Activated CD4-positive, alpha-beta T cell treated with anti-CD3 and anti-CD28 coated beads, Interleukin-2, Interleukin-4, amounts not matched to agents 100 ng/mL and 50 ng/mL, durations not matched to agents 16 hours and 8 hours (primary cell): ENCODE measurements around the gene FAM25C.
"Not testable (repeated sequence)": the region's sequence is repeated elsewhere in the genome, so short reads cannot be mapped to it uniquely, and the experiment has no call there.

Source experiments
- DNase-seq: peaks from one replicate; pipeline ENCODE4 v3.0.0-alpha.2; 2020; ENCODE audit warnings: low spot score

The FAM25C gene

GRCh38 chr10:47957158-47957557 lies 42.4 kb downstream of the FAM25C start:
- DNase-seq: not testable (repeated sequence)

DNA sequence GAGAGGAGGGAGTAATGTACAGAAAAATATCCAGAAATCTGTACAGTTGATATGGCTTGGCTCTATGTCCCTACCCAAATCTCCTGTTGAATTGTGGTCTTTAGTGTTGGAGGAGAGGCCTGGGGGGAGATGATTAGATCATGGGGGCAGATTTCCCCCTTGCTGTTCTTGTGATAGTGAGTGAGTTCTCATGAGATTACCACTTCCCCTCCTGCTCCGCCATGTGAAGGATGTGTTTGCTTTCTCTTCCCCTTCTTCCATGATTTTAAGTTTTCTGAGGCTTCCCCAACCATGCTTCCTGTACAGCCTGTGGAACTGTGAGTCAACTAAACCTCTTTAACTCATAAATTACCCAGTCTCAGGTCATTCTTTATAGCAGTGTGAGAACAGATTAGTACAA lies 52.2 kb downstream of the FAM25C start:
- DNase-seq: not testable (repeated sequence)
